SK-N-SH (cell line): Measurements from ENCODE around the gene TICAM2. TPM values are rescaled to one million over a fixed set of nuclear protein-coding genes. Genes with fewer than 3 reads are reported as not detected.

ENCODE experiments used
- CTCF ChIA-PET: fragments of 300-600, 350-600 bp; formaldehyde crosslinking; extraction: SDS; loops from one replicate; lab custom pipeline; 2021; lab: Yijun Ruan, JAX
- POLR2A ChIA-PET: fragments of 350-600 bp; sonication (Branson Sonifier 250); formaldehyde crosslinking; extraction: SDS; loops from one replicate; lab custom pipeline; 2020; ENCODE audit warnings: antibody characterized with exemption, inconsistent platforms; lab: Yijun Ruan, JAX
- DNase-seq: peaks from one replicate; pipeline ENCODE4 v3.0.0; 2012
- H2AFZ ChIP-seq: fragments of 200-600 bp; sonication (generic); 2 replicates; pipeline ENCODE4 v1.8.1; 2016; ENCODE audit warnings: antibody characterized with exemption, mild to moderate bottlenecking, low read depth
- H3F3A ChIP-seq: fragments of 200-600 bp; sonication (generic); replicated peaks from 2 replicates; pipeline ENCODE3; 2016; ENCODE audit warnings: antibody characterized with exemption, mild to moderate bottlenecking; ENCODE audit not compliant: insufficient read depth
- H3K27ac ChIP-seq, 2 experiments: fragments of 200-500 bp in 1 of 2; fragments of 200-600 bp in 1 of 2; sonication (Bioruptor generic) in 1 of 2; sonication (generic), shearing (Covaris generic) in 1 of 2; 2 replicates each; pipeline versions ENCODE4 v1.5.1 to v1.6.1; 2014 to 2016; ENCODE audit warnings: low read depth in 2 of 2, inconsistent platforms in 1 of 2, low read length in 1 of 2, mild to moderate bottlenecking in 1 of 2, mixed read lengths in 1 of 2
- H3K27me3 ChIP-seq: fragments of 200-600 bp; sonication (generic), shearing (Covaris generic); 2 replicates; pipeline ENCODE4 v1.6.1; 2016; ENCODE audit warnings: mixed run types; ENCODE audit not compliant: insufficient read depth
- H3K36me3 ChIP-seq, 2 experiments: fragments of 200-500 bp in 1 of 2; fragments of 200-600 bp in 1 of 2; sonication (Bioruptor generic) in 1 of 2; sonication (generic) in 1 of 2; replicated peaks in 1 of 2; 2 replicates each; pipeline versions ENCODE3 to v1.5.1; 2014 to 2016; ENCODE audit warnings: low read length in 1 of 2, mild to moderate bottlenecking in 1 of 2; ENCODE audit not compliant: insufficient read depth in 2 of 2, control insufficient read depth in 1 of 2
- H3K4me1 ChIP-seq, 2 experiments: fragments of 200-500 bp in 1 of 2; fragments of 200-600 bp in 1 of 2; sonication (Bioruptor generic) in 1 of 2; sonication (generic), shearing (Covaris generic) in 1 of 2; 2 replicates each; pipeline versions ENCODE4 v1.5.1 to v1.6.1; 2014 to 2016; ENCODE audit warnings: low read depth in 1 of 2, low read length in 1 of 2, mixed run types in 1 of 2; ENCODE audit not compliant: insufficient read depth in 2 of 2, control insufficient read depth in 1 of 2
- H3K4me2 ChIP-seq: fragments of 200-600 bp; sonication (generic), shearing (Covaris generic); 2 replicates; pipeline ENCODE4 v1.6.1; 2017; ENCODE audit warnings: mixed run types
- H3K4me3 ChIP-seq, 2 experiments: fragments of 200-500 bp in 1 of 2; fragments of 200-600 bp in 1 of 2; sonication (Bioruptor generic) in 1 of 2; sonication (generic), shearing (Covaris generic) in 1 of 2; 2 replicates each; pipeline versions ENCODE4 v1.5.1 to v1.8.1; 2014 to 2016; ENCODE audit warnings: low read depth in 2 of 2, inconsistent platforms in 1 of 2, low read length in 1 of 2, mild to moderate bottlenecking in 1 of 2, mixed read lengths in 1 of 2, moderate library complexity in 1 of 2
- H3K79me2 ChIP-seq: fragments of 200-600 bp; sonication (generic); 2 replicates; pipeline ENCODE4 v1.8.1; 2017; ENCODE audit warnings: mild to moderate bottlenecking; ENCODE audit not compliant: insufficient read depth
- H3K9ac ChIP-seq: fragments of 200-600 bp; sonication (generic); 2 replicates; pipeline ENCODE4 v1.6.1; 2017; ENCODE audit warnings: mixed run types
- H3K9me2 ChIP-seq: fragments of 200-600 bp; sonication (generic); 2 replicates; pipeline ENCODE4 v1.6.1; 2017; ENCODE audit warnings: mixed run types
- H3K9me3 ChIP-seq: fragments of 200-600 bp; sonication (generic); 2 replicates; pipeline ENCODE4 v1.6.1; 2017; ENCODE audit warnings: mixed run types, mild to moderate bottlenecking, moderate library complexity
- H4K20me1 ChIP-seq: fragments of 200-600 bp; sonication (generic); 2 replicates; pipeline ENCODE4 v1.6.1; 2017; ENCODE audit warnings: mild to moderate bottlenecking, mixed run types; ENCODE audit not compliant: insufficient read depth
- FOSL2 ChIP-seq: IDR thresholded peaks from 2 replicates; pipeline ENCODE4 v1.4.0; 2012; ENCODE audit warnings: low read depth, mild to moderate bottlenecking, moderate library complexity, borderline replicate concordance
- FOXJ3 ChIP-seq: sonication (generic); formaldehyde crosslinking; IDR thresholded peaks from 2 replicates; pipeline ENCODE4 v1.5.1; 2020; ENCODE audit warnings: mild to moderate bottlenecking, missing genetic modification reagents
- FOXM1 ChIP-seq: IDR thresholded peaks from 2 replicates; pipeline ENCODE4 v1.4.0; 2012; ENCODE audit warnings: low read depth, mild to moderate bottlenecking
- MXI1 ChIP-seq: IDR thresholded peaks from 2 replicates; pipeline ENCODE4 v1.6.1; 2012; ENCODE audit warnings: mild to moderate bottlenecking, low read depth, low read length, improper control_type of control experiment
- POLR2AphosphoS5 ChIP-seq: IDR thresholded peaks from 2 replicates; pipeline ENCODE4 v1.6.1; 2012; ENCODE audit warnings: low read depth, low read length
- SIN3A ChIP-seq: IDR thresholded peaks from 2 replicates; pipeline ENCODE4 v1.6.1; 2012; ENCODE audit warnings: low read depth, mild to moderate bottlenecking, low read length, moderate library complexity, borderline replicate concordance
- TEAD4 ChIP-seq: IDR thresholded peaks from 2 replicates; pipeline ENCODE4 v1.4.0; 2012; ENCODE audit warnings: mild to moderate bottlenecking, borderline replicate concordance; ENCODE audit not compliant: insufficient read depth
- YY1 ChIP-seq: IDR thresholded peaks from 2 replicates; pipeline ENCODE4 v1.4.0; 2012; ENCODE audit warnings: low read depth, mild to moderate bottlenecking
- ZBTB33 ChIP-seq: IDR thresholded peaks from 2 replicates; pipeline ENCODE4 v1.4.0; 2012; ENCODE audit warnings: low read depth, borderline replicate concordance
- WGBS: methylation state at CpG from one replicate; pipeline ENCODE4 v1.1.6; 2017; ENCODE audit warnings: low lambda C conversion rate; 5-methylcytosine and 5-hydroxymethylcytosine counted together
- polyA plus RNA-seq, 3 experiments: library from polyadenylated mRNA; depleted of rRNA; stranded (reverse); fragments of >200 nt; gene quantifications; 2 replicates each; pipeline ENCODE4 v1.2.3, GENCODE V29; 2012
- TF ChIP-seq, protein P1 (sequence below): IDR thresholded peaks from 2 replicates; pipeline ENCODE4 v1.4.0; 2012; ENCODE audit warnings: low read depth, borderline replicate concordance
- TF ChIP-seq, protein P2 (sequence below): fragments of 200-600 bp; sonication (generic); IDR thresholded peaks from 2 replicates; pipeline ENCODE4 v1.6.1; 2017; ENCODE audit warnings: antibody characterized with exemption, mild to moderate bottlenecking, moderate library complexity
- TF ChIP-seq, protein P3 (sequence below): fragments of 150-350 bp; IDR thresholded peaks from 2 replicates; pipeline ENCODE4 v1.6.1; 2017; ENCODE audit warnings: antibody characterized with exemption, low read length, low read depth, borderline replicate concordance

The TICAM2 gene
- polyA plus RNA-seq, 1 of the 3 experiments (the other 2 are of a cell fraction) = not detected

DNA sequence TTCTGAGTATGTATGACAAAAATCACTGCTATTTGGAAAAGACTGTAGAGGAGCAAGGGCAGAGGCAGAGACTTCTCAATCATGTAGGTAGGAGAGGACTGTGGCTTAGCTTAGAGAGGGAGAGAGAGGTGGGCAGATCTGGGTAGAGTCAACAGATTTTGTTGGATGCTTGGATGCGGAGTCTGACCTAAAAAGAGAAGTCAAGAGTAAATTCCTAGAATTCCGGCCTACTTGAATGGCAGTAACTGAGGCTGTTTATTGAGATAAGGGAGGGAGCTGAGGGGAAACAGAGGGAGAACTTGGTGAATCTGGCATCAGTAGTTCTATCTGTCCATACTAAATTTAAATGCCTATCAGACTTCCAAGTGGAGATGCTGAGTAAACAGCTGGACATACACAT is 2.4 kb downstream of the TICAM2 start:
- ChIA-PET POLR2A (no interaction called here), CTCF (interaction anchor here (1.0 to 4.5 kb wide), 4 partner anchors 9 to 290 kb away, joined by 3 to 13 read pairs (median 4); no protein-coding TSS in a partner anchor)
- H3K27me3 ChIP-seq = no peaks in the 10 kb centered on the region
- H3K79me2 ChIP-seq = peaks cover 7% of the 10 kb centered on the region; the same call in 1 of the 2 replicates
- no peaks in the 10 kb centered on the region for H3K9me3 ChIP-seq
- H3K36me3 ChIP-seq = peaks cover 12 to 21% of the 10 kb centered on the region in 2 experiments
- no peaks in the 10 kb centered on the region for H4K20me1 ChIP-seq
- H3K4me2 ChIP-seq = no peak overlapping the region
- no peak for DNase-seq
- peaks cover 3% of the 10 kb centered on the region in 2 experiments; a peak in 2 of 4 replicates for H3K4me1 ChIP-seq
- no peak overlapping the region for H3K4me3 ChIP-seq
- H3K27ac ChIP-seq = no peak overlapping the region
- H3F3A ChIP-seq = peaks cover 15% of the 10 kb centered on the region
- 93% methylated on average over 2 of the region's 2 CpGs for WGBS
- H3K9me2 ChIP-seq = no peaks in the 10 kb centered on the region
- no peak overlapping the region for H2AFZ ChIP-seq
- TF ChIP-seq SIN3A = no peak
- no peak for TF ChIP-seq ZBTB33
- no peak for TF ChIP-seq YY1
- no peak for TF ChIP-seq FOSL2
- TF ChIP-seq TEAD4 = no peak
- TF ChIP-seq, protein P1, sequence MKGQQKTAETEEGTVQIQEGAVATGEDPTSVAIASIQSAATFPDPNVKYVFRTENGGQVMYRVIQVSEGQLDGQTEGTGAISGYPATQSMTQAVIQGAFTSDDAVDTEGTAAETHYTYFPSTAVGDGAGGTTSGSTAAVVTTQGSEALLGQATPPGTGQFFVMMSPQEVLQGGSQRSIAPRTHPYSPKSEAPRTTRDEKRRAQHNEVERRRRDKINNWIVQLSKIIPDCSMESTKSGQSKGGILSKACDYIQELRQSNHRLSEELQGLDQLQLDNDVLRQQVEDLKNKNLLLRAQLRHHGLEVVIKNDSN = no peak
- TF ChIP-seq POLR2AphosphoS5 = no peak
- TF ChIP-seq MXI1 = no peak
- TF ChIP-seq FOXJ3 = no peak
- TF ChIP-seq, protein P2, sequence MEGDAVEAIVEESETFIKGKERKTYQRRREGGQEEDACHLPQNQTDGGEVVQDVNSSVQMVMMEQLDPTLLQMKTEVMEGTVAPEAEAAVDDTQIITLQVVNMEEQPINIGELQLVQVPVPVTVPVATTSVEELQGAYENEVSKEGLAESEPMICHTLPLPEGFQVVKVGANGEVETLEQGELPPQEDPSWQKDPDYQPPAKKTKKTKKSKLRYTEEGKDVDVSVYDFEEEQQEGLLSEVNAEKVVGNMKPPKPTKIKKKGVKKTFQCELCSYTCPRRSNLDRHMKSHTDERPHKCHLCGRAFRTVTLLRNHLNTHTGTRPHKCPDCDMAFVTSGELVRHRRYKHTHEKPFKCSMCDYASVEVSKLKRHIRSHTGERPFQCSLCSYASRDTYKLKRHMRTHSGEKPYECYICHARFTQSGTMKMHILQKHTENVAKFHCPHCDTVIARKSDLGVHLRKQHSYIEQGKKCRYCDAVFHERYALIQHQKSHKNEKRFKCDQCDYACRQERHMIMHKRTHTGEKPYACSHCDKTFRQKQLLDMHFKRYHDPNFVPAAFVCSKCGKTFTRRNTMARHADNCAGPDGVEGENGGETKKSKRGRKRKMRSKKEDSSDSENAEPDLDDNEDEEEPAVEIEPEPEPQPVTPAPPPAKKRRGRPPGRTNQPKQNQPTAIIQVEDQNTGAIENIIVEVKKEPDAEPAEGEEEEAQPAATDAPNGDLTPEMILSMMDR = no peak
- TF ChIP-seq, protein P3, sequence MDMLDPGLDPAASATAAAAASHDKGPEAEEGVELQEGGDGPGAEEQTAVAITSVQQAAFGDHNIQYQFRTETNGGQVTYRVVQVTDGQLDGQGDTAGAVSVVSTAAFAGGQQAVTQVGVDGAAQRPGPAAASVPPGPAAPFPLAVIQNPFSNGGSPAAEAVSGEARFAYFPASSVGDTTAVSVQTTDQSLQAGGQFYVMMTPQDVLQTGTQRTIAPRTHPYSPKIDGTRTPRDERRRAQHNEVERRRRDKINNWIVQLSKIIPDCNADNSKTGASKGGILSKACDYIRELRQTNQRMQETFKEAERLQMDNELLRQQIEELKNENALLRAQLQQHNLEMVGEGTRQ = no peak
- TF ChIP-seq FOXM1 = no peak
- no peak overlapping the region for H3K9ac ChIP-seq
